Activated CD4-positive, alpha-beta T cell treated with anti-CD3 and anti-CD28 coated beads for 48 hours (primary cell): Measurements from ENCODE around the gene C1QTNF9.
"Not testable (repeated sequence)": the region's sequence is repeated elsewhere in the genome, so short reads cannot be mapped to it uniquely, and the experiment has no call there.

ENCODE experiments used
- DNase-seq: peaks from one replicate; pipeline ENCODE4 v3.0.0-alpha.2; 2020

Gene C1QTNF9

DNA sequence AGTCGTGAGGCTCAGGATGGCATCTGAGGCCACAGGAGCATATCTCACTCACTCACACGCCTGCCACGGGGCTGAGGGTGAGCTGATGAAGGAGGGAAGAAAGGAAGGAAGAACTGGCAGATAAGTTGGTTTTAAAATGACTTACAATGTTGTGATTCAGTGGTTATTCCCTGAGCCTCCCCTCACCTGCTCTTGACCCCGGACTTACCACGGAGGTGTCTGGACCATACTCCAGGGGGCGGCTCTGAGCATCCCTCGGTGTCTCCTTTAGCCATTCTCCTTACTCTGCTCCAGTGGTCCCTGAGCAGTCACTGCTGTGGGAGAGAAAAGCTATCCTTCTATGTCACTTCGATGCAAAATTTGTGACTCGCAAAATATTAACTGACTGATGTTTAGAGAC is 61.9 kb downstream of the C1QTNF9 start:
- DNase-seq: not testable (repeated sequence)
